HG03159 (cell line): ENCODE data around the gene KLHDC4.
"Not testable (repeated sequence)": the region's sequence is repeated elsewhere in the genome, so short reads cannot be mapped to it uniquely, and the experiment has no call there.

Experiments
- ATAC-seq: cut with Tn5 transposase; IDR thresholded peaks from one replicate; pipeline ENCODE4 v1.9.1; 2021; ENCODE audit warnings: mild to moderate bottlenecking, moderate library complexity; ENCODE audit not compliant: unreplicated experiment

Gene KLHDC4

GRCh38 chr16:87744750-87745514, 20.9 kb downstream of the KLHDC4 start:
- no peak for ATAC-seq

DNA sequence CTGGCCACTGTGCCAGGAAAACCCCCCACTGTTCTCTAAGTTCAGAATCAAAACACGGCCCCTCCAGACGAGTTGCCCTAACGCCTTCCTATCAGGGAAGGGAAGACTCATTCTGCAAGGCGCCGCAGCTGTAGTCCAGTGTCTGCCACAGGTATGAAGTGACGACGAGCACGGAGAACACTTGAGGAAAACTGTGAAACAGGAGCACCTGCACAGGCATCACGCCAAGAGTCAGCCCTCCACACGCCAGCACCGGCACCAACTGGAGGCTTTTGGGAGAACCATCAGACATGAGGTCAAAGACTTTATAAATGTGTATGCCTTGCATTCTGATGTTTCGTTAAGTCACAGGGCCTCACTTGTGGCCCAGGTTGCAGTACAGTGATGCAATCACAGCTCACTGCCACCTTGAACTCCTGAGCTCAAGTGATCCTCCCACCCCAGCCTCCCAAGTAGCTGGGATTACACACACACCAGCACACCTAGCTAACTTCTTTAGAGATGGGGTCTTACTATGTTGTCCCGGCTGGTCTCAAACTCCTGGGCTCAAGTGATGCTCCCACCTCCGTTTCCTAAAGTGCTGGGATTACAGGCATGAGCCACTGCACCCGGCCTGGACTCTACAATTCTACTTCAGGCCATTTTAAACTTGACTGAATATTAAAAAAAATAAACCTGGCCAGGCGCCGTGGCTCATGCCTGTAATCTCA, 22.9 kb downstream of the KLHDC4 start:
- ATAC-seq, result no peak

GRCh38 chr16:87741700-87742415, 23.9 kb downstream of the KLHDC4 start:
- ATAC-seq, result no peak

DNA sequence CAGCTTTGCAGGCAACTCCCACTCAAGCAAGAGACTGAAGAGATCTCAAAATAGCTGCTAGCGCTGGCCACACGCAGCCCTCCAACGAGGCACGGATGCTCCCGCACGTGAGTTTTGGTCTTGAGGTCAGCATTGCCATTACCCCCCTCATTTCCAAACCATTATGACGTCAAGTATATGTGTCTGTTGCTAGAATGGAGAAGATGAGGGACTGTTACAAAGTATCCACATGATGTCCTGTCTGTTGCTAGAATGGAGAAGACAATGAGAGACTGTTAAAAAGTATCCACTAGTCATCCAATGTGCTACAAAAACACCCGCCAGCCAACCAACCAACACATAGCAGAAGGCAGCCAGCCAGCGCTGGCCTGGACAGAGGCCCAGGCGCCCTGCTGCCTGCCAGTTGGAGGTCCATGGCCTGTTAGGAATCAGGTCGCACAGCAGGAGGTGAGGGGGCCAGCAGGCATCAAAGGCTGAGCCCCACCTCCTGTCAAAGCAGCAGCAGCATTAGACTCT, 24.8 kb downstream of the KLHDC4 start:
- no peak for ATAC-seq

DNA sequence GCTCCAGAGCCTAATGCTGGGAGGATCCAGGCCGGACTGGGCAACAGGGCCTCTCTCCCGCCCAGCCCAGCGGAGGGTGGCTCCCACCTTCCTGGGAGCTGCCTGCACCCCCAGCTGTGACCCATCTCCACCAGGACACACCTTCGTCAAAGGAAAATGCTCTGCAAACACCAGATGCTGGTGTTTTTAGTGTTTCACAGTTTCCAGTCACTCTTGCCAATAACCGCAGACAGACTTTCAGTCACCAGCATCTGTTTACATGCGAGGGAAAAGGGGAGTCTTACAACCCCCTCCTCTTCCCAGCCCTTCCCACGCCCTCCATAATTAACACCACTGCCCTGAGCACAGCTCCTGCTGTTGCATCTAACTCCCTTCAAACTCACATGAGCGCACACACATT, 25.3 kb downstream of the KLHDC4 start:
- no peak for ATAC-seq

- no peak for ATAC-seq
Observed at GRCh38 chr16:87739801-87740200, 26.0 kb downstream of the KLHDC4 start.

GRCh38 chr16:87736008-87736382, 29.8 kb downstream of the KLHDC4 start:
- ATAC-seq, result no peak

GRCh38 chr16:87735270-87736007, 30.3 kb downstream of the KLHDC4 start:
- ATAC-seq, result no peak

DNA sequence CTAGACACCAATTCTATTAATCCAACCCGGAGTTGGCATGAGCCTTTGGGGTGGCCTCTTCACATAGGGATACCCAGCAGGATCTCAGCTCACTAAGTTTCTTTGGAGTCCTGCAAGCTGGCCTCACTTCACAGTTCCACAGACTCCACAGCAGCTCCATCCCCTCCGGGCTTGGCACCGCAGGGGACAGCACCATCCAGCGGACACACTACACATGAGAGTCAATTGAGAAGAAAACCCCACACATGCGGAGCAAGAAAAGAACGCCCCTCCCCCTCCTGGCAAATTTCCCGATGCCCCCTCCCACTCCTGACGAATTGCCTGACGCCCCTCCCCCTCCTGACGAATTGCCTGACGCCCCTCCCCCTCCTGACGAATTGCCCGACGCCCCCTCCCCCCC, 31.1 kb downstream of the KLHDC4 start:
- ATAC-seq, result no peak

GRCh38 chr16:87733190-87733589, 32.6 kb downstream of the KLHDC4 start:
- ATAC-seq, result no peak

DNA sequence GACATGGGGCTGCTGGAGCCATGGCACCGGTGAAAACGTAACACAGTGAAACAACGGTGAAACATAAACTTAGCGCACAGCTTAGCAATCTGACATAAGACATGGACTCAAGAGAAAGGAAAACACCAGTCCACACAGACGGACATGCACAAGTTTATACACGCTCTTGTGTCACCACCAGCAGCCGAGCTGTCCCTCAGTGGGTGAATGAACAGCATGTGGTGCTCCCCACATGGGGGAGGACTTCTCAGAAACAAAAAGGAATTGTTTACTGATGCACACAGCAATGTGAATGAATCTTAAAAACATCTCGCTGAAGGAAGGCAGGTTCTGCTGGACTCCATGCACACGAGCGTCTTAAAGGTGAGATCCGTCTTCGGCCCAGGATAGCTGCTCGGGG, 34.2 kb downstream of the KLHDC4 start:
- ATAC-seq, result no peak

DNA sequence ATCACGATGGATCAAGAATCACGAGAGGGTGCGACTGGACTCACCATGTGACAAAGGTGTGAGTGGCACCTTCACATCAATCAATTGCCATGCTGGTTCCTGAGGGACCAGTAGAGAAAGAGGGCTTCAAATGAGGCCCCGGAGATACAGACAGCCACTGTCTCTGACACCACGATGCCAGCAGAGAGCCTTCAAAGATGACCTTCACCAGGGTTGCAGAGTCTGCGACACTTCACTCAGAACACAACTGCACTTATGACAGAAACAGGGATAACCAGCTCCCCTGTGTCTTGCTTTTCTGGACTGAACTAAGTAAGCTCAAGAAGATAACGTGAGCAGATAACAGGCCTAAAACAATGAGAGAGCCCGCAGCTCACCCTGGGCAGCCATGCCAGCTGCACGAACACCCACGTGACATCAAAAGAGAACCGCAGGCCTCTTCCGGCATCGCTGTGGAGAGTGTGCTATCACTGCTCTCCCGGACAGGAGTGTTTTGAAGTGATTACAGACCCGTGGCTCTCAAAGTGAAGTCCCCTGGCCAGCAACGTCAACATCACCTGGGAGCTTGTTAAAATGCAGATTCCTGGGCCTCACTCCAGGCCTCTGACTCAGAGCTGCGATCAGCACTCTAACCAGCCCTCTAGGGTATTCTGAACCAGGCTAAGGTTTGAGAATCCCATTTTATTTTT, 36.4 kb downstream of the KLHDC4 start:
- no peak for ATAC-seq

- no peak for ATAC-seq
Observed at GRCh38 chr16:87728026-87728425, 37.8 kb downstream of the KLHDC4 start.

DNA sequence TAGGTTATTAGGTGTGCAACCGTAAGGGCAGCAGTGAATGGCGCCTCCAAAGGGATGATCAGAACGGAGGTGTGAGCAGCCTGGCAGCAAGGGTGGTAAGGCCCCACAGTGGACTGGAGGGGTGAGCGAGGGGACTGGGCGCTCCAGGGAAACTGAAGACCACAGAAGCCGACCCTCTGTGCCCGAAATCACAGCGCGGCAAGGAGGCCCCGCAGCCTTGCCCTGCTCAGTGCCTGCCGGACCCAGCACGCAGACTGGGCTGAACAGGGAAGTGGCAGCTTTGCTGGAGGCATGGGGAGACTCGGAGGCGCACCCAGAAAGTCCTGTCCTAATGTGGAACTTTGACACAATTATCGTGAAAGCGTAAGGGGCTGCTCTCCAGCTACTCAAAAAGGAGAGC, 38.4 kb downstream of the KLHDC4 start:
- no peak for ATAC-seq

DNA sequence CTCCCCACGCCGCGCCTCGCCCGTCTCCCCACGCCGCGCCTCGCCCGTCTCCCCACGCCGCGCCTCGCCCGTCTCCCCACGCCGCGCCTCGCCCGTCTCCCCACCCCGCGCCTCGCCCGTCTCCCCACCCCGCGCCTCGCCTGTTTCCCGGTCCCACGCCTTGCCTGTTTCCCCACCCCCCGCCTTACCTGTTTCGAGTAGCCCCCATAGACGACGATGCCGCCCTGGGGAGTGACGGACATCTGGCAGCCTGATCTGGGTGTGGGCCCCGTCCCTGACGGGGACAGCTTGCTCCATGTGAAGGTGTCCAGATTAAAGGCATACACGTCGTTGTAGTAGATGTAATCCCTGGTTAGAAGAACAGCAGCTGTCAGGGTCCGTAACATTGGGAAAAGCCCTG, 39.2 kb downstream of the KLHDC4 start:
- not testable (repeated sequence) for ATAC-seq

DNA sequence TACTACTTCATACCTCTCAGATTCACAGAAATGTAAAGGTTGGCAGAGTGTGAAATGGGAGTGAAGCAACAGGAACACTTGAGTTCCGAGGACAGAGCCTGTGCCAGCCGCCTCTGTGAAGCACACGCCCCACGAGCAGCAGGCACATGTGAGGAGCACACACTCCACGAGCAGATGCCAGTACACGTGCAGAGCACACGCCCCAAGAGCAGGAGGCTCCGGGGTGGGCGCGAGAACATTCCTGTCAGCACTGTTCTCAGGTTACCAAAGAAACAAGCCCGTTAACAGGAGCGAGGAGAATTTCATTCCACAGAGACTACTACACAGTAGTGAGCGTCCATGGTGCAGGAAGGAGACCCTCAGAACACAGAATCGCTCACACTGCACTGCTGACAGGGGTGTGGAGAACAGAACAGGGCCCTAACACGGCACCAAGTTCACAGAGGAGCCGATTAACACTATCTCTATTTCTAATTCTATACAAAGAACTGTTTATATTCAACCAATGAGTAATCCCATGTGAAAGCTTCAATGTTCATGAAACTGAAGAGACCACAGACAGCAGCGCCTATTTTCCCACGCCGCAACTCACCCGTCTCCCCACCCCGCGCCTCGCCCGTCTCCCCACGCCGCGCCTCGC, 40.1 kb downstream of the KLHDC4 start:
- ATAC-seq, result no peak

DNA sequence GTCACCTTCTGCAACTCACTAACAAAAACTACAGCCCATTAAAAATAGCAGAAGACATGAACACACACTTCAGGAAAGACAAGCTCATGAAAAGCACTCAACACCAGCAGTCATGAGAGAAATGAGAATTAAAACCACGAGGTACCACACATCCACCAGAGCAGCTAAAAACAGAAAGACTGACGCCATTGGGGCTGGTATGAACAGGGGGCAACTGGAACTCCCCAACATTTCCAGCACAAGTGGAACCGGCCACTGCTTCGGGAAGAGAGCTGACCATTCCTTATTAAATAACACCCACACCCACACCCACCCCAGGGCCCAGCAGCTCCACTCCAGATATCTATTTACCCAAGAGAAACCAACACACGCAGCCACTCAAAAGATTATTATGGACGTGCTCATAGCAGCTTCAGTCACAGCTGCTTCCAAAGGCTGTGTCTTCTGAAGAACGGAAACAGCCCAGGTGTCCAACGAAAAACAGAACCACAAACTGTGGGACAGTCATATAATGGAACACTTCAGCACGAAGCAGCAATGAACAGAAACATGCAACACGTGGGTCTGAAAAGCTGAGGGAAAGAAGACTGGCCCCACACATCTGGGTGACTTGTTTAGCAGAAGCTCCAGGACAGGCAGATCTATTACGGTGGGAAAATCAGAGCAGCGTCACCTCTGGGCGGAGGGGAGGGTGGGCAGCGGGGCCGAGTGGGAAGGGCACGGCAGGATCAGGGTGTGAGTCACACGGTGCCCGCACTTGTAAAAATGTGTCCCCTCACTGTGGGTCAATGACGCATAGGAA, 41.1 kb downstream of the KLHDC4 start:
- ATAC-seq, result no peak

DNA sequence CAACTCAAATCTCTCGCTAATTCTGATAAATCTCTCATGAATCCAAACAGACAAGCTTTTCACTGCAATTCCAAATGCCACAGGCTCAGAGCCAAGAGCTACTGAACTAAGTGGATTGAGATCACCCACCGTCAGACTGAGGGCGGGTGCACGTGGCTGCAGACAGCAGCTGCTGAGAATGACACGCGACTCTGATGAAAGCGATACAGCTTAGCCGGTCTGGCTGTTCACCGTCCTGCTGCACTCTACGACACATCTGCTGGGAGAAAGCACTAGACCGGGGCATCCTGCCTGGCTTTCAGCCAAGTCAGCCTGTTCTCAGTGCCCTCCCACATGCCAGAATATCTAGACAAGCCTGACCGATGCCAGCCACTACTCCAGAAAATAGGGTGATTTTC, 42.6 kb downstream of the KLHDC4 start:
- no peak for ATAC-seq

- ATAC-seq, result no peak
Observed at GRCh38 chr16:87722590-87723225, 43.1 kb downstream of the KLHDC4 start.
